ENCODE results near the gene SHCBP1L. TPM values are rescaled to one million over a fixed set of nuclear protein-coding genes. Genes with fewer than 3 reads are reported as not detected.
"Not testable (repeated sequence)": the region's sequence is repeated elsewhere in the genome, so short reads cannot be mapped to it uniquely, and the experiment has no call there.

The SHCBP1L gene
- total RNA-seq, 1 donor from 2014 or later: not detected

- no peak for DNase-seq (ENCODE audit: low spot score)
- H3K27me3 Mint-ChIP-seq (ENCODE audit: low read depth): peaks cover 9% of the 10 kb centered on the region
- intact Hi-C loops (cut with micrococcal nuclease): no loop called here
- no peaks in the 10 kb centered on the region for H3K9me3 Mint-ChIP-seq
- no peaks in the 10 kb centered on the region for H3K36me3 Mint-ChIP-seq (ENCODE audit: low read depth)
- H3K27ac Mint-ChIP-seq: no peak overlapping the region
- no peaks in the 10 kb centered on the region for H3K4me1 Mint-ChIP-seq (ENCODE audit: low read depth)
- H3K4me3 Mint-ChIP-seq (ENCODE audit: low read depth): no peak overlapping the region
These were observed 42.8 kb downstream of the SHCBP1L start for GRCh38 chr1:182910143-182910542.

- no peak for DNase-seq (ENCODE audit: low spot score)
- intact Hi-C loops (cut with micrococcal nuclease): no loop called here
- Mint-ChIP-seq H3K4me1 (ENCODE audit: low read depth) (no peaks in the 10 kb centered on the region), H3K36me3 (ENCODE audit: low read depth) (no peaks in the 10 kb centered on the region), H3K9me3 (no peaks in the 10 kb centered on the region), H3K27me3 (ENCODE audit: low read depth) (peaks cover 9% of the 10 kb centered on the region), H3K27ac (no peak overlapping the region), H3K4me3 (ENCODE audit: low read depth) (no peak overlapping the region)
These were observed 43.4 kb downstream of the SHCBP1L start for GRCh38 chr1:182909578-182909977.

- Mint-ChIP-seq H3K9me3 (no peaks in the 10 kb centered on the region), H3K4me1 (ENCODE audit: low read depth) (no peaks in the 10 kb centered on the region), H3K36me3 (ENCODE audit: low read depth) (no peaks in the 10 kb centered on the region), H3K4me3 (ENCODE audit: low read depth) (no peak overlapping the region), H3K27ac (no peak overlapping the region), H3K27me3 (ENCODE audit: low read depth) (peaks cover 11% of the 10 kb centered on the region)
- intact Hi-C loops (cut with micrococcal nuclease): no loop called here
- DNase-seq (ENCODE audit: low spot score): no peak
These were observed 47.6 kb downstream of the SHCBP1L start for GRCh38 chr1:182905321-182905720.

GRCh38 chr1:182901946-182902345 is 51.0 kb downstream of the SHCBP1L start:
- H3K4me1 Mint-ChIP-seq (ENCODE audit: low read depth); H3K27me3 Mint-ChIP-seq (ENCODE audit: low read depth); H3K27ac Mint-ChIP-seq; H3K36me3 Mint-ChIP-seq (ENCODE audit: low read depth); H3K4me3 Mint-ChIP-seq (ENCODE audit: low read depth); H3K9me3 Mint-ChIP-seq; DNase-seq (ENCODE audit: low spot score); intact Hi-C loops (cut with micrococcal nuclease): not testable (repeated sequence)

GRCh38 chr1:182897696-182898095 is 55.3 kb downstream of the SHCBP1L start:
- intact Hi-C loops (cut with micrococcal nuclease): no loop called here
- DNase-seq (ENCODE audit: low spot score): no peak
- peaks cover 4% of the 10 kb centered on the region for H3K9me3 Mint-ChIP-seq
- H3K4me3 Mint-ChIP-seq (ENCODE audit: low read depth): no peak overlapping the region
- H3K36me3 Mint-ChIP-seq (ENCODE audit: low read depth): no peaks in the 10 kb centered on the region
- H3K27me3 Mint-ChIP-seq (ENCODE audit: low read depth): peaks cover 6% of the 10 kb centered on the region
- no peak overlapping the region for H3K27ac Mint-ChIP-seq
- H3K4me1 Mint-ChIP-seq (ENCODE audit: low read depth): peaks cover 4% of the 10 kb centered on the region

GRCh38 chr1:182890927-182891610 is 61.9 kb downstream of the SHCBP1L start:
- H3K27me3 Mint-ChIP-seq (ENCODE audit: low read depth): peaks cover 4% of the 10 kb centered on the region
- no peak overlapping the region for H3K27ac Mint-ChIP-seq
- peaks cover 51% of the 10 kb centered on the region for H3K36me3 Mint-ChIP-seq (ENCODE audit: low read depth)
- no peak for DNase-seq (ENCODE audit: low spot score)
- intact Hi-C loops (cut with micrococcal nuclease): no loop called here
- H3K4me1 Mint-ChIP-seq (ENCODE audit: low read depth): peaks cover 22% of the 10 kb centered on the region
- H3K9me3 Mint-ChIP-seq: peaks cover 8% of the 10 kb centered on the region
- no peak overlapping the region for H3K4me3 Mint-ChIP-seq (ENCODE audit: low read depth)

- H3K9me3 Mint-ChIP-seq: peaks cover 8% of the 10 kb centered on the region
- H3K36me3 Mint-ChIP-seq (ENCODE audit: low read depth): peaks cover 62% of the 10 kb centered on the region
- DNase-seq (ENCODE audit: low spot score): no peak
These were observed 63.0 kb downstream of the SHCBP1L start for GRCh38 chr1:182889997-182890396.

GRCh38 chr1:182888736-182889531 is 64.0 kb downstream of the SHCBP1L start:
- peaks cover 25% of the 10 kb centered on the region for H3K4me1 Mint-ChIP-seq (ENCODE audit: low read depth)
- no peak for DNase-seq (ENCODE audit: low spot score)
- H3K4me3 Mint-ChIP-seq (ENCODE audit: low read depth): no peak overlapping the region
- intact Hi-C loops (cut with micrococcal nuclease): no loop called here
- H3K27me3 Mint-ChIP-seq (ENCODE audit: low read depth): no peaks in the 10 kb centered on the region
- H3K9me3 Mint-ChIP-seq: peaks cover 8% of the 10 kb centered on the region
- H3K27ac Mint-ChIP-seq: no peak overlapping the region
- peaks cover 70% of the 10 kb centered on the region for H3K36me3 Mint-ChIP-seq (ENCODE audit: low read depth)

More at GRCh38 chr1:182889997-182890396, 63.0 kb downstream of the SHCBP1L start:
- no peak overlapping the region for H3K4me3 Mint-ChIP-seq (ENCODE audit: low read depth)
- H3K4me1 Mint-ChIP-seq (ENCODE audit: low read depth): peaks cover 25% of the 10 kb centered on the region
- peaks cover 4% of the 10 kb centered on the region for H3K27me3 Mint-ChIP-seq (ENCODE audit: low read depth)
- no peak overlapping the region for H3K27ac Mint-ChIP-seq
- intact Hi-C loops (cut with micrococcal nuclease): no loop called here

GRCh38 chr1:182886985-182887384 is 66.0 kb downstream of the SHCBP1L start:
- DNase-seq (ENCODE audit: low spot score): no peak
- intact Hi-C loops (cut with micrococcal nuclease): no loop called here
- no peak overlapping the region for H3K27ac Mint-ChIP-seq
- no peaks in the 10 kb centered on the region for H3K27me3 Mint-ChIP-seq (ENCODE audit: low read depth)
- peaks cover 88% of the 10 kb centered on the region for H3K36me3 Mint-ChIP-seq (ENCODE audit: low read depth)
- H3K4me1 Mint-ChIP-seq (ENCODE audit: low read depth): peaks cover 21% of the 10 kb centered on the region
- no peaks in the 10 kb centered on the region for H3K9me3 Mint-ChIP-seq
- no peak overlapping the region for H3K4me3 Mint-ChIP-seq (ENCODE audit: low read depth)

- DNase-seq (ENCODE audit: low spot score): no peak
- Mint-ChIP-seq H3K27ac (no peak overlapping the region), H3K4me1 (ENCODE audit: low read depth) (peaks cover 21% of the 10 kb centered on the region), H3K36me3 (ENCODE audit: low read depth) (peaks cover 95% of the 10 kb centered on the region), H3K27me3 (ENCODE audit: low read depth) (no peaks in the 10 kb centered on the region), H3K9me3 (no peaks in the 10 kb centered on the region), H3K4me3 (ENCODE audit: low read depth) (no peak overlapping the region)
- intact Hi-C loops (cut with micrococcal nuclease): no loop called here
These were observed 67.4 kb downstream of the SHCBP1L start for GRCh38 chr1:182885591-182885990.

- H3K36me3 Mint-ChIP-seq (ENCODE audit: low read depth): peaks cover 95% of the 10 kb centered on the region
- H3K27ac Mint-ChIP-seq: no peak overlapping the region
- no peaks in the 10 kb centered on the region for H3K27me3 Mint-ChIP-seq (ENCODE audit: low read depth)
- no peak overlapping the region for H3K4me3 Mint-ChIP-seq (ENCODE audit: low read depth)
- intact Hi-C loops (cut with micrococcal nuclease): no loop called here
- no peak for DNase-seq (ENCODE audit: low spot score)
- H3K4me1 Mint-ChIP-seq (ENCODE audit: low read depth): peaks cover 17% of the 10 kb centered on the region
- H3K9me3 Mint-ChIP-seq: no peaks in the 10 kb centered on the region
These were observed 68.1 kb downstream of the SHCBP1L start for GRCh38 chr1:182884872-182885271.

- DNase-seq (ENCODE audit: low spot score): no peak
- Mint-ChIP-seq H3K4me3 (ENCODE audit: low read depth) (no peak overlapping the region), H3K4me1 (ENCODE audit: low read depth) (peaks cover 15% of the 10 kb centered on the region), H3K36me3 (ENCODE audit: low read depth) (peaks cover 99% of the 10 kb centered on the region), H3K9me3 (no peaks in the 10 kb centered on the region), H3K27me3 (ENCODE audit: low read depth) (no peaks in the 10 kb centered on the region), H3K27ac (peak overlapping the region; percentile 65)
- intact Hi-C loops (cut with micrococcal nuclease): loop anchor here (5.0 kb wide), 1 partner anchor 36 kb away; no protein-coding TSS in a partner anchor
These were observed 75.1 kb downstream of the SHCBP1L start for GRCh38 chr1:182877842-182878241.

- H3K27ac Mint-ChIP-seq: no peak overlapping the region
- H3K27me3 Mint-ChIP-seq (ENCODE audit: low read depth): no peaks in the 10 kb centered on the region
- H3K4me3 Mint-ChIP-seq (ENCODE audit: low read depth): no peak overlapping the region
- H3K9me3 Mint-ChIP-seq: no peaks in the 10 kb centered on the region
- intact Hi-C loops (cut with micrococcal nuclease): loop anchor here (5.0 kb wide), 1 partner anchor 35 kb away; no protein-coding TSS in a partner anchor
- peaks cover 15% of the 10 kb centered on the region for H3K4me1 Mint-ChIP-seq (ENCODE audit: low read depth)
- DNase-seq (ENCODE audit: low spot score): no peak
- H3K36me3 Mint-ChIP-seq (ENCODE audit: low read depth): peaks cover 99% of the 10 kb centered on the region
These were observed 75.6 kb downstream of the SHCBP1L start for GRCh38 chr1:182877331-182877730.

All from activated T-helper 2 cell treated with anti-CD3 and anti-CD28 coated beads, Interferon-gamma antibody, Interleukin-2, Interleukin-4, amounts not matched to agents 10 μg/mL and 5 μg/mL and 100 μg/mL, durations not matched to agents 14 hours and 24 hours and 36 hours (primary cell).